Right ventricle myocardium inferior (tissue), 1 donor: ENCODE data around the gene ARHGEF4. TPM values are rescaled to one million over a fixed set of nuclear protein-coding genes. Genes with fewer than 3 reads are reported as not detected.
"Not testable (repeated sequence)": the region's sequence is repeated elsewhere in the genome, so short reads cannot be mapped to it uniquely, and the experiment has no call there.

Source experiments
- ATAC-seq: fragments of 200-7000 bp; cut with Tn5 transposase; one replicate; pipeline ENCODE4 v1.9.1; 2020; ENCODE audit warnings: mild to moderate bottlenecking, moderate library complexity
- DNase-seq: peaks from one replicate; pipeline ENCODE4 v3.0.0; 2021; ENCODE audit errors: missing footprints
- intact Hi-C: fragments of 100-400 bp; cut with DNase I; formaldehyde crosslinking; loops from one replicate; pipeline ENCODE4 v1.11.0; 2022
- total RNA-seq: library from RNA; stranded (reverse); fragmentation: NEBNext Ultra II Directional; extraction: Animal tissue kit (Norgen Biotek cat#: 25700); gene quantifications from one replicate; pipeline ENCODE4 v1.2.1, GENCODE V29; 2021
- donor health status: DM: no; HTN: yes; CAD: no; lungs with severe emphysema.

ARHGEF4 gene
- total RNA-seq, 1 donor from 2014 or later: 4.1 TPM

- intact Hi-C loops: no loop called here
- DNase-seq (no peak), ATAC-seq (no peak)
These were observed 62.6 kb downstream of the ARHGEF4 start for GRCh38 chr2:130899306-130899705.

GRCh38 chr2:130901061-130901460 is 64.3 kb downstream of the ARHGEF4 start:
- ATAC-seq (no peak), DNase-seq (no peak)
- intact Hi-C loops: no loop called here

- DNase-seq, intact Hi-C loops, ATAC-seq: not testable (repeated sequence)
These were observed 64.9 kb downstream of the ARHGEF4 start for GRCh38 chr2:130901626-130902025.

GRCh38 chr2:130908832-130909231 is 72.1 kb downstream of the ARHGEF4 start:
- DNase-seq (no peak), ATAC-seq (no peak)

GRCh38 chr2:130910931-130911330 is 74.2 kb downstream of the ARHGEF4 start:
- intact Hi-C loops: no loop called here
- ATAC-seq: no peak
- no peak for DNase-seq

More at GRCh38 chr2:130908832-130909231, 72.1 kb downstream of the ARHGEF4 start:
- intact Hi-C loops: no loop called here

- intact Hi-C loops: no loop called here
- DNase-seq (no peak), ATAC-seq (no peak)
These were observed 74.8 kb downstream of the ARHGEF4 start for GRCh38 chr2:130911482-130911881.

- DNase-seq: no peak
- no peak for ATAC-seq
These were observed 75.3 kb downstream of the ARHGEF4 start for GRCh38 chr2:130911996-130912395.

GRCh38 chr2:130912471-130912870 is 75.8 kb downstream of the ARHGEF4 start:
- no peak for ATAC-seq
- intact Hi-C loops: no loop called here
- DNase-seq: no peak

More at GRCh38 chr2:130911996-130912395, 75.3 kb downstream of the ARHGEF4 start:
- intact Hi-C loops: no loop called here

- no peak for ATAC-seq
- no peak for DNase-seq
- intact Hi-C loops: no loop called here
These were observed 77.2 kb downstream of the ARHGEF4 start for GRCh38 chr2:130913891-130914290.

- ATAC-seq (no peak), DNase-seq (no peak)
- intact Hi-C loops: no loop called here
These were observed 78.4 kb downstream of the ARHGEF4 start for GRCh38 chr2:130915149-130915548.

- no peak for DNase-seq
- ATAC-seq: no peak
- intact Hi-C loops: no loop called here
These were observed 79.1 kb downstream of the ARHGEF4 start for GRCh38 chr2:130915595-130916437.

- intact Hi-C loops: no loop called here
- DNase-seq (no peak), ATAC-seq (no peak)
These were observed 79.7 kb downstream of the ARHGEF4 start for GRCh38 chr2:130916438-130916705.

GRCh38 chr2:130917006-130917688 is 80.4 kb downstream of the ARHGEF4 start:
- no peak for ATAC-seq
- DNase-seq: no peak
- intact Hi-C loops: no loop called here

- intact Hi-C loops: no loop called here
- ATAC-seq: no peak
- DNase-seq: no peak
These were observed 81.7 kb downstream of the ARHGEF4 start for GRCh38 chr2:130918393-130918792.

GRCh38 chr2:130920415-130921163 is 83.9 kb downstream of the ARHGEF4 start:
- DNase-seq: no peak
- ATAC-seq: peak; percentile 46

GRCh38 chr2:130921164-130921476 is 84.4 kb downstream of the ARHGEF4 start:
- no peak for ATAC-seq
- DNase-seq: no peak
- intact Hi-C loops: no loop called here

More at GRCh38 chr2:130920415-130921163, 83.9 kb downstream of the ARHGEF4 start:
- intact Hi-C loops: loop anchor here (1.0 kb wide), 1 partner anchor 122 kb away; no protein-coding TSS in a partner anchor

GRCh38 chr2:130922417-130922816 is 85.7 kb downstream of the ARHGEF4 start:
- DNase-seq: no peak
- no peak for ATAC-seq
- intact Hi-C loops: no loop called here

- DNase-seq (no peak), ATAC-seq (no peak)
- intact Hi-C loops: no loop called here
These were observed 91.7 kb downstream of the ARHGEF4 start for GRCh38 chr2:130928385-130928784.

GRCh38 chr2:130930740-130931659 is 94.3 kb downstream of the ARHGEF4 start:
- intact Hi-C loops: no loop called here
- DNase-seq (no peak), ATAC-seq (no peak)
